Activated T-cell treated with anti-CD3 and anti-CD28 coated beads, Interleukin-2, amount 50 U/mL, for 4 hours (primary cell): ENCODE results near the gene SULT2B1. TPM values are rescaled to one million over a fixed set of nuclear protein-coding genes. Genes with fewer than 3 reads are reported as not detected.
A peak's percentile ranks its signal among the peaks of the same experiment; 100 is the strongest.

Experiments used
- ATAC-seq, 2 donors: fragments of 200-7000 bp; cut with Tn5 transposase; one replicate each; pipeline ENCODE4 v1.10.0; 2021
- DNase-seq: peaks from one replicate; pipeline ENCODE4 v3.0.0-alpha.2; 2020
- H3K27me3 Mint-ChIP-seq: one replicate; pipeline ENCODE4 v1.8.0; 2021; ENCODE audit warnings: low read depth, mixed read lengths
- H3K36me3 Mint-ChIP-seq: one replicate; pipeline ENCODE4 v1.8.0; 2022; ENCODE audit warnings: mixed read lengths; ENCODE audit not compliant: insufficient read depth
- H3K4me1 Mint-ChIP-seq: one replicate; pipeline ENCODE4 v1.8.0; 2021; ENCODE audit warnings: low read depth, mixed read lengths
- H3K4me3 Mint-ChIP-seq: one replicate; pipeline ENCODE4 v1.8.0; 2021; ENCODE audit warnings: mild to moderate bottlenecking, moderate library complexity, mixed read lengths
- H3K9me3 Mint-ChIP-seq: one replicate; pipeline ENCODE4 v1.8.0; 2021; ENCODE audit warnings: mixed read lengths
- total RNA-seq, 3 donors: library from RNA; stranded (reverse); gene quantifications; one replicate each; pipeline ENCODE4 v1.2.1, GENCODE V29; 2021

The SULT2B1 gene
- total RNA-seq: not detected

DNA sequence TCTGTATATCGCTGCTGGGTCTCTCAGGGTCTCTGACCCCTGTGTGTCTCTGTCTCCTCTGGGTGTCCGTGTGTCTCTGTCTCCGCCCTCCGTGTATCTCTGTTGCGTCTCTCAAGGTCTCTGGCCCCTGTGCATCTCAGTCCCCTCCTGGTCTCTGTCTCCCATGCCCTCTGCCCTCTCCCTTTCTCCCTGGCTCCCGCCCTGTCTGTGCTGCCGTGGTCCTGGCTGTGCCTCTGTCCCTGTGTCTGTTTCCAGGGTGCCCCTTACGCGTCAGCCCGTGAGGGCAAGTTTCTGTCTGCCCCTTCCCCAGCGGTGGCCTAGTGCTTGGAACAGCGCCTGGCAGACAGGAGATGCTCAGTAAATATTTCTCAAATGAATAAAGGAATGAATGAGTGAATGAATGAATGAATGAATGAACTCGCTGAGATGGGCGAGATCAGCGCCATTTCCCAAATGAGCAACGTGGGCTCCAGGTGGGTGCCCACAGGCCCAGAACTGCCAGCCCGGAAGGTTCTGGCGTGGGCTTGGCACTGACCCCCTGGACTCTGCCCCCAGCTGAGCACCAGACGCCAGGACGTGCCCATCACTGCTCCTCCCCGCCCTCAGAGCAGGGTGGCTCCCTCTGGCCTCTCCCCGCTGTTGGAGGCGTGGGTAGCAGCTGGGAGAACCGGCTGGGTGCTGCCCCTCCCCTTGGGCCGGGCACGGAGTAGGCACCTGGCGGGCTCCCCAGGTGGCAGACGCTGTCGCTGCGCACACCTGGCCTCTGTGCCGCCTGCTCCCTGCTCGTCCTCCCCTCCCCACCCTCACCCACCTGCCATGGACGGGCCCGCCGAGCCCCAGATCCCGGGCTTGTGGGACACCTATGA, at the start of gene SULT2B1:
Gene SULT2B1 (plus strand): TSS at position 736 of the 866 bp plus-strand sequence. CDS start 81 bp downstream, at position 817.
- no peak for ATAC-seq

DNA sequence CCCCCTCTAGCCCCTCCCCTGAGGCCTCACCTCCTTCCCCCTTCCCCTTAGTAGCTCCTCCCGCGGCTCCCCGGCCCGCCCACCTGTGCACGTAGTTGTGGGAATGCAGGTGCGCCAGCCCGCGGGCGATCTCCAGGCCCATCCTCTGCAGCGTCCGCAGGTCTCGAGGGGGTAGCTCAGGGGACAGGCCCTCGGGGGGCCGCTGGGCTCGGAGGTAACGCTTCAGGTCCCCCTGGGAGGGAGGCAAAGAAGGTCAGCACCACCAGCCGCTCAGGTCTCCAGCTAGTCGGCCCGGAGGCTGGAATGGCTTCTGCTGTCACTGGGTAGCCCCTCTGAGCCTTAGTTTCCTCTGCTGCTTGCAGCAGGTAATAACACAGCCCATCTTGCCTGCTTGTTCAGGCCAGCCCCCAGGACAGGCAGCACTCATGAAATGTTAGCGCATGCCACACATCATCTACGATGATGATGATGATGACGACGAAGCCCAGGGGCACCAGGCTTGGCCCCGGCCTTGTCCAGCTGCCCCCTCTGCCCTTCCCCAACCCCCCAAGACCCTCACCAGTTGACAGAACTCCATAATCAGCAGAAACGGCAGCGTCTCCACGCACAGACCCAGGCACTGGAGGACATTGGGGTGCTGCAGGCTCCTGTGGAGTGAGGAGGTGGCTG, 49.5 kb upstream of the SULT2B1 start:
- DNase-seq (no peak), ATAC-seq (peak in 1 of 2 donors; percentile 66)
- Mint-ChIP-seq H3K4me1 (peaks cover 11% of the 10 kb centered on the region), H3K36me3 (no peaks in the 10 kb centered on the region), H3K27me3 (peaks cover 7% of the 10 kb centered on the region), H3K9me3 (no peaks in the 10 kb centered on the region), H3K4me3 (no peak overlapping the region)

More for the DNA sequence above, at the start of gene SULT2B1:
- Mint-ChIP-seq H3K36me3 (no peaks in the 10 kb centered on the region), H3K4me3 (no peak within 1 kb of the TSS), H3K27me3 (peaks cover 2% of the 10 kb centered on the region), H3K9me3 (no peaks in the 10 kb centered on the region), H3K4me1 (no peaks in the 10 kb centered on the region)
- DNase-seq: no peak

DNA sequence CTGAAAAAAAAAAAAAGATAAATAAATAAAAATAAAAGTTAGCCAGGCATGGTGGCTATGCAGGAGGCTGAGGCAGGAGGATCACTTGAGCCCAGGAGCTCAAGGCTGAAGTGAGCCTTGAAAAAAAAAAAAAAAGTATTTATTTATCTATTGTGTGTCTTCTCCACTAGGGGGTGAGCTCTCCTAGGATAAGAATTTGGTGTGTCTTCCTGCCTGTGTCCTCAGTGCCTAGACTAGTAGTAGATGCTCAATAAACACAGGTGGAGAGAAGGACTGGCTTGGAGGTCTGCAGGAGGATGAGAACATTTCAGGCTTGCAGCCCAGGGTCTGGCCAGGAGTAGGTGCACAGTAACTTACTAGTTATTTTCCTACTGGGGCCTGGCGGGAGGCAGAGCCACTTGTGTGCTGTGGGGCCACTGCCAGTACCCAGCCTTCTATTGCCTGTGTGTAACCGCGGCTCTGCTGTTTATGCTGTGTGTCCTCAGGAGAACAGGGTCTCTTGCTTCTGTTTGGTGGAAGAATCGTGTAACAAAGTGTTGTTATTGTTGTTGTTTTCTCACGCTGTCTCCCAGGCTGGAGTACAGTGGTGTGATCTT, 45.7 kb upstream of the SULT2B1 start:
- H3K27me3 Mint-ChIP-seq: no peaks in the 10 kb centered on the region
- H3K36me3 Mint-ChIP-seq: no peaks in the 10 kb centered on the region
- H3K9me3 Mint-ChIP-seq: no peaks in the 10 kb centered on the region
- no peak overlapping the region for H3K4me3 Mint-ChIP-seq
- H3K4me1 Mint-ChIP-seq: peaks cover 14% of the 10 kb centered on the region
- peak in 1 of 2 donors; percentile 11 for ATAC-seq
- no peak for DNase-seq

DNA sequence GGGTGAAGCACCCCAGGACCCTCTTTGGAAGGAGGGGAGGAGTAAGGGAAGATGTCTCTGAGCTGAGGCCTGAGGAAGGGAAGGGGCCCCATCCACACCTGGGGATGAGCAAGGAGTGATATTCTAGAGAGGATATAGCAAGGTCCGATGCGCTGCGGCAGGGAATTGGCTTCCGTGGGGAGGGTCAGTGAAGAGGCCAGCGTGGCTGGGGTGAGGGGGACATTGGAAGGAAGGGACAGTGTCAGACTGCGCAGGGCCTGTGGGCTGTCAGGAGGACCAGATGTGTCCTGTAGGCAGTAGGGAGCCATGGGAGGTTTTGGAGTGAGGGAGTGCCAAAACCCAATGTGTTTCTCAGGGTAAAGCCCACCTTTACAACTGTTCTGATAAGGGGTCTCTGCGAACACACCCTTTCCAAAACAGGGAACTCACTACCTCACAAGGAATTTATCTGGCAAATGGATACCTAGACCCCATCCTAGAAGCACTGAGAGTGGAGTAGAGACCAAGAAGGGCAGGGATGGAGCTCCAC, 44.0 kb upstream of the SULT2B1 start:
- Mint-ChIP-seq H3K9me3 (no peaks in the 10 kb centered on the region), H3K4me3 (no peak overlapping the region), H3K36me3 (no peaks in the 10 kb centered on the region), H3K4me1 (peaks cover 10% of the 10 kb centered on the region), H3K27me3 (no peaks in the 10 kb centered on the region)
- DNase-seq: no peak
- no peak for ATAC-seq

DNA sequence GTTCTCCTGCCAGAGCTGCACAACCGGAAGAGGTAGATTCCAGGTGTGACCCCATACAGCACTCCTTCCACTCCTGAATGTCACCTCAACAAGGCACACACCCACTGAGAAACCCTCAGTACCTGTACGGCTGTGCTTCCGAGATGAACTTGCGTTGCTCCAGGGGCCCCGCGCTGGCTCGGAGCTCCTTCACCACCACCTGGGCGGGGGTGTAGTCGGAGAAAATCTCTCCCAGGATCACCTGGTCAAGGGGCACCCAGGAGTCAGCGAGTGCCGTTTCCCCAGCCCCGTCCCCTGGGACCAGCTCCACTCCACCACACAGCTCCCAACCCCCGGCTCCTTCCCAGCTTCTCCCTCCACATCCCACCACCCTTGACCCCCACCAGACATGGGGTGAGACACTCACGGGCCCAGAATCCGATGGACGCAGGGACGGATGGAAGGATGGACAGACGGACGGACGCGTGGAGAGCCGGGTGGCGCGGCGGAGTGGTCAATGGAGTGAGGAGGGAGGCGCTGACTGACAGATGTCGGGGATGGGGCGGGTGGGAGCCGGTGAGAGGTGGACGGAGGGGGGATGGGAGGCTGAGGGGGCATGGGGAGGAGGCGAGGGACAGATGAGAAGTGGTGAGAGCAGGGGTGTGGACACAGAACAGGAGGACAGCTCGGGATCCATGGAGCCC, 43.1 kb upstream of the SULT2B1 start:
- H3K9me3 Mint-ChIP-seq: no peaks in the 10 kb centered on the region
- ATAC-seq (no peak), DNase-seq (no peak)
- no peak overlapping the region for H3K4me3 Mint-ChIP-seq
- no peaks in the 10 kb centered on the region for H3K36me3 Mint-ChIP-seq
- no peaks in the 10 kb centered on the region for H3K27me3 Mint-ChIP-seq
- peaks cover 12% of the 10 kb centered on the region for H3K4me1 Mint-ChIP-seq

DNA sequence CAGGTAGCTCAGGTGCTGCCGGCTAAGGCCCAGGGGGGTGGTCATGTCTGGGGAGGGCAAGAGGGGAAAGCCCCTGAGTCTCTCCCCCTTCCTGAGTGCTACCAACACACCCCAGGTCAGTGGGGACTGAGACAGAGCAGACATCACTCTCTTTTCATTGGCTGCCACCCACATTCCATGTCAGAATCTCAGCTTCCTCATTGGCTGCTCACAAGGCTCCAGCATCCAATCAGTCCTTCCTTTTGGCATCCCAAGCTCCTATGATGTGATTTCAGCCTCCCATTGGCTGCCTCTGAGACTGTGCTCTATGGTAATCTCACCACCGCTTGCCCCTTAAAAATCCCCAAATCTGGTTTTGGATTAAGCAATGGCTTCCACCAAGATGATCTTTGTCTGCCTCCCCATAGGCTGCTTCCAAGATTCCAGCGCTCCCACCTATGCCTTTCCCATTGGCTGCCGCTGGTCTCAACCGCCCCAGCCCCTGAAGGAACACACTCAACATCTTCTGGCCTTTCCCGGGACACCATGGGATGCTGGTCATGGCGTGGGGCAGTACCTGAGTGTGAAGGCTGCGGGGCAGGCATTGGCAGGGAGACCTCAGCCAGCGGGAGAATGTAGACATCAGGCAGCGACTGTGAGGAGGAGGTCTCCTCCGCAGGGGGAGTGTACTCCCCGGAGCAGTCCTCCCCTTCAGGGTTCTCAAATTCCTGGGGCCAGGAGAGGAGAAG, 42.3 kb upstream of the SULT2B1 start:
- Mint-ChIP-seq H3K4me1 (peaks cover 13% of the 10 kb centered on the region), H3K27me3 (no peaks in the 10 kb centered on the region), H3K9me3 (no peaks in the 10 kb centered on the region), H3K4me3 (no peak overlapping the region), H3K36me3 (no peaks in the 10 kb centered on the region)
- DNase-seq (no peak), ATAC-seq (no peak)

DNA sequence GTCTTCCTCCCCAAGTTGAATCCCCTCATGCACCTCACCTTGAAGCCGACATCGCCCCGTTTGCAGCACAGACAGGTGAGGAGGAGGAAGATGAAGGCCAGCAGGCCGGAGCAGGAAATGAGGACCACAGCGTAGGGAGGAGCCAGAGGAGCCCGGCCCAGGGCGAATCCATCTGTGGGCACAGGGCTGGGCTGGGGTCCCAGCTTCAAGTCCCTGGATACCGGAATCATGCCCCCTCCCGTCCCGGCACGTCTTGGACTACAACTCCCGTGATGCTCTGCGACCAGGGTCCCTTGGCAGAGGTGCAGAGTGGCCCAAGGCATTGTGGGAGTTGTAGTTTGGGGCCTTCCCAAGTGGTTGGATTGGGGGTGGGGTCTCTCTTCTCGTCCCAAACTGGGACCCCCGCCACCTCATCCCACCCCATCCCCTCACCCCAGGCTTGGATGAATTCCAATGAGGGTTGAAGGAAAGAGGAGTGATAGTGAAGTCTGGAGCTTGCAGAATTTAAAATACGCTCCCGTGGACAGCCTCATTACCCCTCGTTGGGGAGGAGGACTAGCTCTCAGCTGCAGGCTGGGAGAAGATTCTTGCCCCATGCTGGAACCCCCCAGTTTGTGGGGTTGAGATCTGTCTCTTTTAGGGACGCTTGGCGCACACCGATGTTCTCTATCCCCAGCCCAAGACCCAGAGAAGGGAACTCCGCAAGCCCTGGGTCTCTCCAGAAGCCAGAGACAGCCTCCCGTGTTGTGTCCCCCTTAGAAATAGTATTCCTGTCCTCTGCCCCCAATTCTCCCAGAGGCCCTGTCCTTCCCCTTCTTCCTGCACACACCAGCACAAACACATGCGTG, 41.3 kb upstream of the SULT2B1 start:
- H3K9me3 Mint-ChIP-seq: no peaks in the 10 kb centered on the region
- H3K27me3 Mint-ChIP-seq: no peaks in the 10 kb centered on the region
- no peaks in the 10 kb centered on the region for H3K36me3 Mint-ChIP-seq
- peak; percentile 53 to 59 for ATAC-seq
- peaks cover 13% of the 10 kb centered on the region for H3K4me1 Mint-ChIP-seq
- DNase-seq: peak; percentile 63
- H3K4me3 Mint-ChIP-seq: peak overlapping the region; percentile 82

DNA sequence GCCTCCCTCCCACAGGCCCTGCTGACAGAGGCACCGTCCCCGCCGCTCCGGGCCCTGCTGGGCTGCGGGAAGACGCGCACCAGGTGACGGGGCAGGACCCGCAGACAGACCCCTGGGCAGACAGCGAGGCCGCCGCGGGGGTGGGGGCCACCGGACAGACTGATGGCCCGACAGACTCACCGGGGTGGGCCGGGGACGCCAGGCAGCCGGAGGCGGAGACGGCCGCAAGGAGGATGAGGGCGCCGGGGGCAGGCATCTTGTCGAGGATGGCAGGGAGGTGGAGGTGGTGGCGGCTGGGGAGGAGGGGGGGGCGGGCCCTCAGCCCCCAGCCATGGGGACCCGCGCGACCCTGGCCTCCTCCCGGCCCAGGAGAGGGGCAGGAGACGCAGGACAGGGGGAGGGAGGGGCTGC, 40.6 kb upstream of the SULT2B1 start:
- DNase-seq (no peak), ATAC-seq (peak; percentile 6 to 20)
- H3K4me3 Mint-ChIP-seq: peak overlapping the region; percentile 82

DNA sequence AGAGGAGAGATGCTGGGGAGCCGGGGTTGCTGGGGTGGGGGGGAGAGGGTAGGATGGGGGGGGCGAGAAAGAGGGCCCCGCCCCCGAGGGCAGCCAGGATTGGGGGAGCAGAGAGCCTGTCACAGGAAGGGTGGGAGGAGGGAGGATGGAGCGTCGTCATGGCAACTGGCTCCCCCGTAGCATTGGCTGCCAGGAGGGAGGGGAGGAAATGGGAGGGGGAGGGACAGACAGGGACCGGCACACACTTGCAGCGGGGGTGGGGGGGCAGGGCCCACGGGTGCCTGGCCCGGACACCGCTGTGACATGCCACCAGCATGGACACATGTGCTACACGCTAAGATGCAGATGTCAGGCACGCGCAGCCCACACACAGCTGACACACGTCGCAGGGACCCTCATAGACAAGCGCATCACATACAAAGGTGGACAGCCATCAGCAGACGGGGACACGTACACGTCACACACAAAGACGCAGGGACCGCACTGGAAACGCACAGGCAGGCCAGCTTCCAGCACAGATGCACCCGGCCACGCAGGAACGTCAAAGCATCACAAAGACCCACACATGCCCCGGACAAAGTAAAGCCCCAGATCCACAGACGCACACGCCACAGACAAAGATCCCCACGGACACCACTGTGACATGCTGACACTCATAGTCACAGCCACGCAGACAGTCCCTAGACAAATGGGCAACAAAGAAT, 40.0 kb upstream of the SULT2B1 start, which contains the start of gene LMTK3:
Gene LMTK3 (minus strand): TSS at position 36 of the 704 bp plus-strand sequence. CDS start 259 bp downstream, outside the sequence.
- peak; percentile 69 for DNase-seq
- peak within 1 kb of the TSS; percentile 82 for H3K4me3 Mint-ChIP-seq
- H3K27me3 Mint-ChIP-seq: no peaks in the 10 kb centered on the region
- H3K36me3 Mint-ChIP-seq: no peaks in the 10 kb centered on the region
- peak; percentile 51 to 53 for ATAC-seq
- no peaks in the 10 kb centered on the region for H3K9me3 Mint-ChIP-seq
- H3K4me1 Mint-ChIP-seq: peaks cover 13% of the 10 kb centered on the region

More for the DNA sequence above, 40.6 kb upstream of the SULT2B1 start:
- Mint-ChIP-seq H3K27me3 (no peaks in the 10 kb centered on the region), H3K4me1 (peaks cover 13% of the 10 kb centered on the region), H3K9me3 (no peaks in the 10 kb centered on the region), H3K36me3 (no peaks in the 10 kb centered on the region)

DNA sequence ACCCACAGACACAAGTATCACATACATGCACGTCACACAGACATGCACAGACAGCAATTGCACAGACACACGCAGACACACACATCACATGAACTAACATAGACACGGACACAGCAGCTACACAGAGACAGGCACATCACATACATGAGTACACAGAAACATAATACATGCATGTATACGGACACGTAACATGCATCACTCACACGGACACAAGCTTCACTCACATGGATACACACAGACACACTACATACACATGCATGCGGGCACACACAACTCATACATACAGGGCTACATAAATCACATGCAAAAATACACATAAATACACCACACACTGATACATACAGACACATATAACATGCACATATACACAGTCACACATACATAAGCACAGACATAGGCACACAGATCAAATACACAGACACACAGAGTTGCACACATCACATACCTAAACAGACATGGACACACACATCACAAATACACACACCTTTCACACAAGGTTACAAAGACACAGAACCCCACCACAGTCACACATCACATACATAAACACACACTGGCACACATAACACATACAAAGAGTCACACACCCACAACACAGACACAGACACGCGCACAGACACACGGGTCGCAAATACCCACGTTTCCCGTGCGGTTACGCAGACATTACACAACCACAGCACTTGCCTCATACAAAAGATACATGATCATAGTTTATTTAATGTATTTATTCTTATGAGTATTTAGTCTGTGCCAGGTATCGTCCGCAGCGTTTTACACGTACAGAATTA, 39.3 kb upstream of the SULT2B1 start:
- no peaks in the 10 kb centered on the region for H3K9me3 Mint-ChIP-seq
- DNase-seq (no peak), ATAC-seq (no peak)
- H3K4me3 Mint-ChIP-seq: no peak overlapping the region
- peaks cover 13% of the 10 kb centered on the region for H3K4me1 Mint-ChIP-seq
- no peaks in the 10 kb centered on the region for H3K27me3 Mint-ChIP-seq
- H3K36me3 Mint-ChIP-seq: no peaks in the 10 kb centered on the region

DNA sequence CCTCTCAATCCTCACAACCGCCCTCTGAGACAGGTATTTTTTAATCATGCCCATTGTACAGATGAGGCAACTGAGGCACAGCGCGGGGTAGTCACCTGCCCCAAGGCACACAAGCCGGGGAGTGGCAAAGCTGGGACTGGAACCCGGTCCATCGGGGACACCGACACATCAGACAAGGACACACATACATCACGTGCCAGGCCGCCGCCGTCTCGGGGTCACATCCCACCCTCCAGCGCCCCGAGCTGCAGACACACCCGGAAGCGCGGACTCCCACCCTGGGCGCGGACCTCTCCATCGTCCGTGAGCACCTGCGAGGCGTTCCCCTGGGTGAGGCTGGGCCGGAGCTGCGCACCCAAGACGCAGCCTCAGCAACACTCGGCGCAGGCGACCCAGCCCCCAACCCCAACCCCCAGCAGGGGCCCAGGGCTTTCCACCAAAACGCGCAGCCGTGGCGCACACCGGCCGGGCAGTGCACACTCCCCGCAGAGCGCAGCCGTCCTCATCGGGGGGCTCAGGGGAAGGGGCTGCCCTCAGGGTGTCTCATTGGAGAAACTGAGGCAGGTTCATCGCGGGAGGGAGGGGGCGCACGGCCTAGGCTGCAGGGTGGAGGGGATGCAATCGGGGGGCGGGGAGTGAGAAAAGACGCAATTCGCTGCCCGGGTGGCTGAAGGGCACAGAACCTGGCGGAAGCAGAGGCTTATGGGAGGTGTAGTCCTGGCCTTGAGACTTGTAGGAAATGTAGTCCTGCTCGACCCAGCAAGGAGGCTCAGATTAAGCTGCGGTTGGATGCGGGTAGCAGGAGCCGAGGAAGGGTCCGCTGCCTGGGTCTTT, 38.5 kb upstream of the SULT2B1 start:
- Mint-ChIP-seq H3K9me3 (no peaks in the 10 kb centered on the region), H3K4me1 (peaks cover 13% of the 10 kb centered on the region), H3K27me3 (no peaks in the 10 kb centered on the region), H3K36me3 (no peaks in the 10 kb centered on the region), H3K4me3 (no peak overlapping the region)
- ATAC-seq: peak; percentile 82 to 83
- peak; percentile 62 for DNase-seq
